GM23338 (cell line): Measurements from ENCODE around the gene MINK1. TPM values are rescaled to one million over a fixed set of nuclear protein-coding genes. Genes with fewer than 3 reads are reported as not detected.
A peak's percentile ranks its signal among the peaks of the same experiment; 100 is the strongest.

Experiments used
- ATAC-seq: fragments of 200-7000 bp; cut with Tn5 transposase; 3 replicates; pipeline ENCODE4 v1.9.1; 2020
- DNase-seq: peaks from one replicate; pipeline ENCODE4 v3.0.0-alpha.2; 2015; ENCODE audit warnings: low spot score
- H2AFZ ChIP-seq: fragments of 200-600 bp; sonication (generic); 2 replicates; pipeline ENCODE4 v1.8.0; 2016; ENCODE audit warnings: antibody characterized with exemption, mild to moderate bottlenecking, moderate library complexity
- H3F3A ChIP-seq: fragments of 200-600 bp; sonication (generic); replicated peaks from 2 replicates; pipeline ENCODE4 v1.8.0; 2017; ENCODE audit warnings: antibody characterized with exemption, mixed run types, low read depth
- H3K27ac ChIP-seq: fragments of 200-600 bp; sonication (generic); 2 replicates; pipeline ENCODE4 v1.6.1; 2016; ENCODE audit warnings: low read depth
- H3K27me3 ChIP-seq: fragments of 200-600 bp; sonication (generic); 2 replicates; pipeline ENCODE4 v1.8.0; 2016; ENCODE audit warnings: mild to moderate bottlenecking, mixed run types, moderate library complexity; ENCODE audit not compliant: insufficient read depth
- H3K36me3 ChIP-seq: fragments of 200-600 bp; sonication (generic); 2 replicates; pipeline ENCODE4 v1.8.0; 2016; ENCODE audit warnings: mild to moderate bottlenecking; ENCODE audit not compliant: insufficient read depth
- H3K4me1 ChIP-seq: fragments of 200-600 bp; sonication (generic); 2 replicates; pipeline ENCODE4 v1.8.0; 2016; ENCODE audit warnings: mild to moderate bottlenecking, moderate library complexity; ENCODE audit not compliant: insufficient read depth
- H3K4me2 ChIP-seq: fragments of 200-600 bp; sonication (generic); 2 replicates; pipeline ENCODE4 v1.7.1; 2017; ENCODE audit warnings: mixed run types
- H3K4me3 ChIP-seq: fragments of 200-600 bp; sonication (generic); 2 replicates; pipeline ENCODE4 v1.6.1; 2016; ENCODE audit warnings: mixed run types
- H3K79me2 ChIP-seq: fragments of 200-600 bp; sonication (generic); replicated peaks from 2 replicates; pipeline ENCODE4 v1.8.0; 2017; ENCODE audit warnings: mild to moderate bottlenecking; ENCODE audit not compliant: insufficient read depth
- H3K9me2 ChIP-seq: fragments of 200-600 bp; sonication (generic); 2 replicates; pipeline ENCODE4 v1.8.0; 2017; ENCODE audit not compliant: insufficient read depth
- H4K20me1 ChIP-seq: fragments of 200-600 bp; sonication (generic); replicated peaks from 2 replicates; pipeline ENCODE4 v1.8.0; 2017; ENCODE audit warnings: mild to moderate bottlenecking; ENCODE audit not compliant: insufficient read depth
- H3K27ac Mint-ChIP-seq: 2 replicates; pipeline ENCODE4 v1.8.0; 2020; ENCODE audit warnings: inconsistent platforms, mild to moderate bottlenecking, moderate library complexity, mixed read lengths
- H3K27me3 Mint-ChIP-seq: 3 replicates; pipeline ENCODE4 v1.8.0; 2022; ENCODE audit warnings: low read depth, mild to moderate bottlenecking, moderate library complexity, mixed read lengths, inconsistent platforms; ENCODE audit not compliant: insufficient read depth, poor library complexity
- H3K36me3 Mint-ChIP-seq: 3 replicates; pipeline ENCODE4 v1.8.0; 2021; ENCODE audit warnings: low read depth, mild to moderate bottlenecking, inconsistent platforms, moderate library complexity, mixed read lengths
- H3K4me1 Mint-ChIP-seq: 3 replicates; pipeline ENCODE4 v1.8.0; 2020; ENCODE audit warnings: mild to moderate bottlenecking, inconsistent platforms, mixed read lengths
- H3K4me3 Mint-ChIP-seq: 3 replicates; pipeline ENCODE4 v1.8.0; 2021; ENCODE audit warnings: moderate library complexity, mild to moderate bottlenecking, inconsistent platforms, mixed read lengths
- H3K9me3 Mint-ChIP-seq: 3 replicates; pipeline ENCODE4 v1.8.0; 2020; ENCODE audit warnings: moderate library complexity, mild to moderate bottlenecking, inconsistent platforms, mixed read lengths
- CREB1 ChIP-seq: fragments of 250-450 bp; sonication (Bioruptor Pico); IDR thresholded peaks from 2 replicates; pipeline ENCODE4 v1.5.0; 2020; ENCODE audit warnings: low read depth, mild to moderate bottlenecking, moderate library complexity
- ETS1 ChIP-seq: IDR thresholded peaks from 2 replicates; pipeline ENCODE4 v1.6.1; 2016; ENCODE audit warnings: antibody characterized with exemption
- EZH2 ChIP-seq: fragments of 200-600 bp; sonication (generic); IDR thresholded peaks from one replicate; pipeline ENCODE4 v1.8.0; 2017; ENCODE audit warnings: antibody characterized with exemption, mild to moderate bottlenecking, low read depth; ENCODE audit not compliant: unreplicated experiment
- JUNB ChIP-seq: IDR thresholded peaks from one replicate; pipeline ENCODE4 v1.6.1; 2016; ENCODE audit warnings: antibody characterized with exemption; ENCODE audit not compliant: unreplicated experiment
- NANOG ChIP-seq: IDR thresholded peaks from 2 replicates; pipeline ENCODE4 v1.6.1; 2016; ENCODE audit warnings: antibody characterized with exemption, borderline replicate concordance
- POLR2AphosphoS5 ChIP-seq: IDR thresholded peaks from 2 replicates; pipeline ENCODE4 v1.6.1; 2016; ENCODE audit warnings: antibody characterized with exemption, low read depth
- polyA plus RNA-seq: library from polyadenylated mRNA; unstranded; fragments of >200 nt; fragmentation: Nextera tagmentation; extraction: Ambion mirVana; gene quantifications from 2 replicates; pipeline ENCODE4 v1.2.1, GENCODE V29; 2016
- total RNA-seq: library from RNA; depleted of rRNA; stranded (reverse); fragments of >200 nt; shearing (Covaris generic); gene quantifications from 2 replicates; pipeline ENCODE4 v1.2.3, GENCODE V29; 2014
- TF ChIP-seq, protein P1 (sequence below), 2 experiments: fragments of 200-600 bp in 1 of 2; sonication (generic) in 1 of 2; conservative IDR thresholded peaks; 2 replicates each; pipeline versions ENCODE4 v1.5.1 to v1.6.1; 2016 to 2017; ENCODE audit warnings: antibody characterized with exemption in 2 of 2, low read depth in 2 of 2, mild to moderate bottlenecking in 2 of 2, moderate library complexity in 1 of 2
- TF ChIP-seq, protein P2 (sequence below): IDR thresholded peaks from one replicate; pipeline ENCODE4 v1.6.1; 2018; ENCODE audit warnings: antibody characterized with exemption; ENCODE audit not compliant: unreplicated experiment

Gene MINK1
- total and polyA plus RNA-seq, 2 experiments from 2014 or later: 17.3 to 54.9 TPM

DNA sequence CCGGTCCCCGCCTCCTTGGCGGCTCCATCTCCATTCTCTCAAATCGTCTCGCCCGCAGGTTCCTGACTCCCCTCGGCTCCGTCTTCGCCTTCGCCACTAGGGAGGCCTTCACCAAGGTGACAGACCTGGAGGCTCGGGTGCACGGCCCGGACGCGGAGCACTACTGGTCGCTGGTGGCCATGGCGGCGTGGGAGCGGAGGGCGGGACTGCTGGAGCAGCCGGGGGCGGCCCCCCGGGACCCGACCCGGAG is 43.5 kb upstream of the MINK1 start (continued):
- TF ChIP-seq, protein P1, sequence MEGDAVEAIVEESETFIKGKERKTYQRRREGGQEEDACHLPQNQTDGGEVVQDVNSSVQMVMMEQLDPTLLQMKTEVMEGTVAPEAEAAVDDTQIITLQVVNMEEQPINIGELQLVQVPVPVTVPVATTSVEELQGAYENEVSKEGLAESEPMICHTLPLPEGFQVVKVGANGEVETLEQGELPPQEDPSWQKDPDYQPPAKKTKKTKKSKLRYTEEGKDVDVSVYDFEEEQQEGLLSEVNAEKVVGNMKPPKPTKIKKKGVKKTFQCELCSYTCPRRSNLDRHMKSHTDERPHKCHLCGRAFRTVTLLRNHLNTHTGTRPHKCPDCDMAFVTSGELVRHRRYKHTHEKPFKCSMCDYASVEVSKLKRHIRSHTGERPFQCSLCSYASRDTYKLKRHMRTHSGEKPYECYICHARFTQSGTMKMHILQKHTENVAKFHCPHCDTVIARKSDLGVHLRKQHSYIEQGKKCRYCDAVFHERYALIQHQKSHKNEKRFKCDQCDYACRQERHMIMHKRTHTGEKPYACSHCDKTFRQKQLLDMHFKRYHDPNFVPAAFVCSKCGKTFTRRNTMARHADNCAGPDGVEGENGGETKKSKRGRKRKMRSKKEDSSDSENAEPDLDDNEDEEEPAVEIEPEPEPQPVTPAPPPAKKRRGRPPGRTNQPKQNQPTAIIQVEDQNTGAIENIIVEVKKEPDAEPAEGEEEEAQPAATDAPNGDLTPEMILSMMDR (conservative IDR thresholded peaks at IDR 0.05; ENCODE audit: low read depth in 2 of 2): no peak
- no peak for TF ChIP-seq NANOG
- no peak for TF ChIP-seq JUNB
- TF ChIP-seq EZH2: no peak

- peaks cover 42% of the 10 kb centered on the region for H3K27me3 ChIP-seq
Observed at GRCh38 chr17:4789951-4790704, 43.0 kb upstream of the MINK1 start.

More at GRCh38 chr17:4789951-4790704, 43.0 kb upstream of the MINK1 start:
- no peaks in the 10 kb centered on the region for H3K79me2 ChIP-seq
- peak overlapping the region; percentile 87 for H3K4me3 ChIP-seq
- Mint-ChIP-seq H3K27ac (no peak overlapping the region), H3K36me3 (peaks cover 5% of the 10 kb centered on the region; the same call in 1 of the 3 replicates), H3K9me3 (no peaks in the 10 kb centered on the region; the same call in 2 of the 3 replicates), H3K4me3 (peak overlapping the region; percentile 82), H3K27me3 (peaks cover 40% of the 10 kb centered on the region), H3K4me1 (peaks cover 23% of the 10 kb centered on the region)
- peak; percentile 79 for ATAC-seq
- no peaks in the 10 kb centered on the region for H4K20me1 ChIP-seq
- no peaks in the 10 kb centered on the region for H3K36me3 ChIP-seq
- peaks cover 30% of the 10 kb centered on the region for H3K4me1 ChIP-seq
- TF ChIP-seq, protein P2, sequence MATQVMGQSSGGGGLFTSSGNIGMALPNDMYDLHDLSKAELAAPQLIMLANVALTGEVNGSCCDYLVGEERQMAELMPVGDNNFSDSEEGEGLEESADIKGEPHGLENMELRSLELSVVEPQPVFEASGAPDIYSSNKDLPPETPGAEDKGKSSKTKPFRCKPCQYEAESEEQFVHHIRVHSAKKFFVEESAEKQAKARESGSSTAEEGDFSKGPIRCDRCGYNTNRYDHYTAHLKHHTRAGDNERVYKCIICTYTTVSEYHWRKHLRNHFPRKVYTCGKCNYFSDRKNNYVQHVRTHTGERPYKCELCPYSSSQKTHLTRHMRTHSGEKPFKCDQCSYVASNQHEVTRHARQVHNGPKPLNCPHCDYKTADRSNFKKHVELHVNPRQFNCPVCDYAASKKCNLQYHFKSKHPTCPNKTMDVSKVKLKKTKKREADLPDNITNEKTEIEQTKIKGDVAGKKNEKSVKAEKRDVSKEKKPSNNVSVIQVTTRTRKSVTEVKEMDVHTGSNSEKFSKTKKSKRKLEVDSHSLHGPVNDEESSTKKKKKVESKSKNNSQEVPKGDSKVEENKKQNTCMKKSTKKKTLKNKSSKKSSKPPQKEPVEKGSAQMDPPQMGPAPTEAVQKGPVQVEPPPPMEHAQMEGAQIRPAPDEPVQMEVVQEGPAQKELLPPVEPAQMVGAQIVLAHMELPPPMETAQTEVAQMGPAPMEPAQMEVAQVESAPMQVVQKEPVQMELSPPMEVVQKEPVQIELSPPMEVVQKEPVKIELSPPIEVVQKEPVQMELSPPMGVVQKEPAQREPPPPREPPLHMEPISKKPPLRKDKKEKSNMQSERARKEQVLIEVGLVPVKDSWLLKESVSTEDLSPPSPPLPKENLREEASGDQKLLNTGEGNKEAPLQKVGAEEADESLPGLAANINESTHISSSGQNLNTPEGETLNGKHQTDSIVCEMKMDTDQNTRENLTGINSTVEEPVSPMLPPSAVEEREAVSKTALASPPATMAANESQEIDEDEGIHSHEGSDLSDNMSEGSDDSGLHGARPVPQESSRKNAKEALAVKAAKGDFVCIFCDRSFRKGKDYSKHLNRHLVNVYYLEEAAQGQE: no peak
- TF ChIP-seq CREB1 (CRISPR knock-in tag) (peak; percentile 85), POLR2AphosphoS5 (peak; percentile 47), ETS1 (peak; percentile 37; the same call in 1 of the 2 replicates)
- TF ChIP-seq, protein P1 (conservative IDR thresholded peaks at IDR 0.05; ENCODE audit: low read depth in 2 of 2): peak; percentile 32 to 68
- peak overlapping the region; percentile 99 for H3K4me2 ChIP-seq
- H3K27ac ChIP-seq: no peak overlapping the region
- DNase-seq: peak; percentile 79
- no peaks in the 10 kb centered on the region for H3K9me2 ChIP-seq
- peak overlapping the region; percentile 88 for H2AFZ ChIP-seq
- H3F3A ChIP-seq: peaks cover 19% of the 10 kb centered on the region; the same call in 1 of the 2 replicates
